CD4-positive, alpha-beta T cell treated with Interleukin-15 for 4 hours (primary cell): ENCODE data around the gene SRSF8.
"Not testable (repeated sequence)": the region's sequence is repeated elsewhere in the genome, so short reads cannot be mapped to it uniquely, and the experiment has no call there.

Experiments
- DNase-seq: peaks from one replicate; pipeline ENCODE4 v3.0.0-alpha.2; 2020; ENCODE audit warnings: low spot score

The SRSF8 gene

GRCh38 chr11:95097209-95097608, 30.5 kb downstream of the SRSF8 start:
- DNase-seq: no peak

GRCh38 chr11:95098826-95099225, 32.1 kb downstream of the SRSF8 start:
- no peak for DNase-seq

DNA sequence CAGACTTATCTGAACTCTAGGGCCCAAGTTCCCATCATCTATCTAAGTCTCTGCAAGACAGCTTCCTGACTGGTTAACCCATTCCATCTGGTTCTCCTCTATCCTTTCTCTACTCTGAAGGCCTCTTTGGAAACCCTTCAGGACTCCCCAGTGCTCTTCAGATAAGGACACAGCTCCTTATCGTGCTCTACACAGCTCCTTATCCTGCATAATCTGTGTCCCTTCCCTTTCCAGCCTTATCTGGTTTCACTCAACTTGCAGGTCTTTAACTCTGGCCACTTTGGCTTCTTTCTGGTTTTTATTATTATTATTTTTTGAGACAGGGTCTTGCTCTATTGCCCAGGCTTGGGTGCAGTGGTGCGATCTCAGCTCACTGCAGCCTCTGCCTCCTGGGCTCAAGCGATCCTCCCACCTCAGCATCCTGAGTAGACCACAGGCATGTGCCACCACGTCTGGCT, 33.5 kb downstream of the SRSF8 start:
- no peak for DNase-seq

GRCh38 chr11:95100856-95101507, 34.3 kb downstream of the SRSF8 start:
- DNase-seq: no peak

DNA sequence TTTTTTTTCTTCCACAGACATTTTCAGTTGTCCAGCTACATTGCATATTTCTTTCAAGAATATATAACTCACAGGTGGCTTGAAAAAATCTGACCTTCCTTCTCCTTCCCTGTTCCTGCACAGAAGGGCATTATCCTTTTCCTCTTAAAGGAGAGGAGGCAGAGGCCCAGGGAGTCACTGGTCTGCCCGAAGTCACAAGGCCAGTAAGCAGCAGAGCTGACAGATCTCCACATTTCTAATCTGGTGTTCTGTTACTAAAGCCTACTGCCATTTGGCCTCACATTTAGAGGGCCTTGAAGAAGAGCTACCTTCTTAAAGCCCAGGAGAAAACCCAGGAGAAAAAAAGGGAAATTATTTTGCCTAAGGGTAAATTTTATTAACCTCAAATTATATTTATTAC, 35.2 kb downstream of the SRSF8 start:
- DNase-seq: no peak

DNA sequence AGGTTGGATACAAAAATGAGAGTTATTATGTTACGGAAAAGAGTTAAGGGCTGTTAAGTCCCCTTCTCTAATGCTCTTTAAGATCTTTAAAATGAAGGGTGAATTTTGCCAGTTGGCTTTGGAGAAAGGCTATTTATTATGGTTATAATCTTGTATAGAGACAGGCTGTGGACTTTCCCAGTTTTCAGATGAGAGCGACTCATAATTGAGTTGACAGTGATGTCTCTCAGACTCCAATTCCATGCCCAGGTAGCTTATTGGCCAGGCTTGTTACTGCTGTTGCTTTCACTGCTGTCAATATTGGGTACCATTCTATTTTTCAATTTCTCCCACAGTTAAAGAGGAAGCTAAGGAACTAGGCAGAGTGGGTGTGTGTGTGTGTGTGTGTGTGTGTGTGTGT, 36.0 kb downstream of the SRSF8 start:
- DNase-seq: no peak

- no peak for DNase-seq
These were observed 37.0 kb downstream of the SRSF8 start for GRCh38 chr11:95103701-95104100.

DNA sequence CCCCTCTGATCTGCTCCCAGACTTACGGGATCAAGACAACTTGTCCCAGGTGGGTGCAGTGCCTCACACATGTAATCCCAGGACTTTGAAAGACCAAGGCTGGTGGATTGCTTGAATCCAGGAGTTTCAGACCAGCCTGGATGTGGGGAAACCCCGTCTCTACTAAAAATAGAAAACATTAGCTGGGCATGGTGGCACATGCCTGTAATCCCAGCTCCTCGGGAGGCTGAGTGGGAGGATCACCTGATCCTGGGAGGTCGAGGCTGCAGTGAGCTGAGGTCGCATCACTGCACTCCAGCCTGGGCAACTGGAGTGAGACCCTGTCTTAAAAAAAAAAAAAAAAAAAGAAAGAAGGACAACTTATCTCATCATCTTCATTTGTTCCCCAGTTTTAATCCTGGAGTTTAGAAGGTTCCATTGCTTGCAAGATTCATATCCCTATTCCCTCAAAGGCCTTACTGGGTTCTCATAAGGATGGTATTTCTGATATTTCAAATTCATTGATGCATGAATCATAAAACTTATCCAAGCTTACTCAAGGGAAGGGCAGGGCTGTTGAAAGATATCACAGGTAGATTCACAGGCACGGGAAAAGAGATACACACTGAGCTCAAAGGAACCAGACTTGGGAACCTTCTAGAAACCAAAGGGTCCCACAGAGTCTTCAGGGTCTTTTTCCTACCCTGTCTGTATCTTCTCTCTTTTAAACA, 37.6 kb downstream of the SRSF8 start:
- no peak for DNase-seq

DNA sequence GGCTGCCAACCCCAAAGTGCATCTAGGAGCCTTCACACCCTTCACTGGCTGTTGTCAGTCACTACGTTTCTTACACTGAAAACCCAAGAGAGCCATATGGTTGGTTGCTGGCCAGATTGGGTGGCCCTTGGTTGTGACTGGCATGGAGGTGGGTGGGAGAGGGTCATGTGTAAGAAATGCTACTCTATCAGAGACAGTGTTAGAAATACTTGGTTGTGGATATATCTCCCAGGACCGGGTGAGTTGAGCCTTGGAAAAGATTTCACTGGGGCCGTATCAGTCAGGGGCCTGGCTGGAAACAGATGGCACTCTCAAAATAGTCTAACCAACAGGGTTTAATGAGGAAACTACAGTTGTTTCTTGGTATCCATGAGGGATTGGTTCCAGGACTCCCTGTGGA, 38.1 kb downstream of the SRSF8 start:
- no peak for DNase-seq

GRCh38 chr11:95108159-95108611, 41.5 kb downstream of the SRSF8 start:
- no peak for DNase-seq

- DNase-seq: no peak
These were observed 42.2 kb downstream of the SRSF8 start for GRCh38 chr11:95108671-95109551.

DNA sequence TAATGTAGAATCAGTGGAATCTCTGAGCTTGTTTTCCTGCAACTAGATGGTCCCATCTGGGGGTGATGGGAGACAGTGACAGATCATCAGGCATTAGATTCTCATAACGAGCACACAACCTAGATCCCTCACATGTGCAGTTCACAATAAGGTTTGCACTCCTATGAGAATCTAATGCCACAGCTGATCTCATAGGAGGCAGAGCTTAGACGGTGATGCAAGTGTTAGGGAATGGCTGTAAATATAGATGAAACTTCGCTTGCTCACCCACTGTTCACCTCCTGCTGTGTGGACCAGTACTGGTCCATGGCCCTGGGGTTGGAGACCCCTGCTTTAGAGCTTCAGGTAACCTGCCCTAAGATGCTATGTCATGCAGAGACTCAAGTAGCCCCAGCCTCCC, 44.8 kb downstream of the SRSF8 start:
- not testable (repeated sequence) for DNase-seq

DNA sequence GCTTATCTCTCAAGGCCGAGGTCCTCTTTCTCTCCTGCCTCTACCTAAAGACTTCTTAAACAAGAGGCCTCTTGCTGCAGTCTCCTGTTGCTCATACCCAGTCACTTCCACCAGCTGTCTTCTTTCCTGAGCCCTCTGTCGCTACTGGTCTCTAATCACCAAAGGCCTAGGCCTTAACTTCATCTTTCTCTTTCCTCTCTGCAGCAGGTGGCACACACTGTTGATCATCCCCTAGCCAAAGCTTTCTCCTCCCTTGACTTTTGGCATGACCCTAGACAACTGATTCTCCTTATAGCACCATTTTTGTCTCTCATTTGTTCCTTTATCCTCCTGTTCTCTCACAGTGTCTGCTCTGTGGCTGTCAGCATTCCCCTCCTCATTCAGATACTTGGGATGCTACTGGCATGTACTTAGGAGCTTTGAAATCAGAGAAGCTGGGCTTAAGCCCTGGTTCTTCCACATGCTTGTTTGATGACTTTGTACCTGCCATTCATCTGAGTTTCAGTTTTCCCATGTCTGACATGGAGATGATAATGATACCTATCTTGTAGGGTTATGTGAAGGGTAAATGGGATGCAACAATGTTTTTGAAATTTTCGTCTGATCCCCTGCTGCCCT, 45.3 kb downstream of the SRSF8 start:
- DNase-seq: no peak

- DNase-seq: no peak
These were observed 48.9 kb downstream of the SRSF8 start for GRCh38 chr11:95115597-95115996.

- no peak for DNase-seq
These were observed 52.8 kb downstream of the SRSF8 start for GRCh38 chr11:95119361-95120060.
